Spleen (tissue), 11 donors: ENCODE data around the gene TMEM47. TPM values are rescaled to one million over a fixed set of nuclear protein-coding genes. Genes with fewer than 3 reads are reported as not detected.

Experiments used
- DNase-seq: peaks from one replicate; pipeline ENCODE4 v3.0.0-alpha.2; 2020
- H3K27ac ChIP-seq, 8 donors: fragments of 200-600 bp; sonication (generic) in 7 of 8; 1 replicate in 4 of 8; 2 replicates in 4 of 8; pipeline versions ENCODE4 v1.5.0 to v1.8.0; 2016 to 2021; ENCODE audit warnings: inconsistent platforms in 4 of 8, mild to moderate bottlenecking in 4 of 8, moderate library complexity in 1 of 8
- H3K27me3 ChIP-seq, 7 donors: fragments of 200-600 bp; sonication (generic) in 6 of 7; replicated peaks in 1 of 7; 1 replicate in 4 of 7; 2 replicates in 3 of 7; pipeline versions ENCODE4 v1.5.0 to v1.8.0; 2016 to 2021; ENCODE audit warnings: inconsistent platforms in 3 of 7, mild to moderate bottlenecking in 1 of 7
- H3K36me3 ChIP-seq, 6 donors: fragments of 200-600 bp; sonication (generic) in 5 of 6; 1 replicate in 4 of 6; 2 replicates in 2 of 6; pipeline versions ENCODE4 v1.5.0 to v1.8.0; 2016 to 2021; ENCODE audit warnings: inconsistent platforms in 2 of 6
- H3K4me1 ChIP-seq, 6 donors: fragments of 200-600 bp; sonication (generic) in 5 of 6; 1 replicate in 3 of 6; 2 replicates in 3 of 6; pipeline versions ENCODE4 v1.5.0 to v1.8.0; 2016 to 2021; ENCODE audit warnings: inconsistent platforms in 3 of 6
- H3K4me3 ChIP-seq, 8 donors: fragments of 200-600 bp; sonication (generic) in 7 of 8; 1 replicate in 4 of 8; 2 replicates in 4 of 8; pipeline versions ENCODE4 v1.5.0 to v1.8.0; 2016 to 2021; ENCODE audit warnings: inconsistent platforms in 4 of 8, mild to moderate bottlenecking in 4 of 8, moderate library complexity in 2 of 8
- H3K9me3 ChIP-seq, 8 donors: fragments of 200-600 bp; sonication (generic) in 7 of 8; 1 replicate in 4 of 8; 2 replicates in 4 of 8; pipeline versions ENCODE4 v1.5.0 to v1.8.0; 2016 to 2021; ENCODE audit warnings: inconsistent platforms in 4 of 8
- POLR2A ChIP-seq, 3 donors: fragments of 450-650 bp; IDR thresholded peaks; one replicate each; pipeline ENCODE4 v1.5.1; 2017; ENCODE audit warnings: antibody characterized with exemption in 3 of 3, mild to moderate bottlenecking in 1 of 3
- POLR2AphosphoS5 ChIP-seq, 3 donors: sonication (generic); formaldehyde crosslinking; IDR thresholded peaks; one replicate each; pipeline ENCODE4 v1.5.1; 2017; ENCODE audit warnings: antibody characterized with exemption in 3 of 3
- WGBS, 5 donors: extraction: QIAGEN DNeasy Blood & Tissue Kit in 3 of 5; methylation state at CpG; one replicate each; pipeline versions ENCODE4 v1.1.5 to v1.1.7; 2013 to 2018; 5-methylcytosine and 5-hydroxymethylcytosine counted together
- intact Hi-C: fragments of 100-400 bp; cut with DNase I; formaldehyde crosslinking; loops from one replicate; pipeline ENCODE4 v1.15.0; 2023; ENCODE audit warnings: low total_unique reads
- polyA plus RNA-seq, 3 donors: library from polyadenylated mRNA; stranded (reverse); fragments of 200-250 nt; gene quantifications; one replicate each; pipeline ENCODE4 v1.2.1, GENCODE V29; 2013
- total RNA-seq, 7 donors: library from RNA; depleted of rRNA in 3 of 7; stranded (reverse); fragments of >200 nt in 3 of 7; fragmentation: NEBNext Ultra II Directional in 4 of 7; extraction: Animal tissue kit (Norgen Biotek cat#: 25700) in 4 of 7; gene quantifications; one replicate each; pipeline versions ENCODE4 v1.1.0 to v1.2.1, GENCODE V29; 2016 to 2021
- TF ChIP-seq, protein P1 (sequence below), 11 experiments: fragments of 200-600 bp in 7 of 11; fragments of 450-650 bp in 4 of 11; sonication (generic) in 4 of 11; IDR thresholded peaks in 8 of 11; conservative IDR thresholded peaks in 3 of 11; 1 replicate in 7 of 11; 2 replicates in 4 of 11; pipeline versions ENCODE4 v1.4.0 to v1.8.0; 2016 to 2021; ENCODE audit warnings: antibody characterized with exemption in 11 of 11, inconsistent platforms in 4 of 11, mild to moderate bottlenecking in 1 of 11
- donor health status: healthy with polysubstance abuse.
- donor health status: DM: no; HTN: no; CAD: no; lungs with moderate emphysema.
- donor health status: DM: no; HTN: no; CAD: no.
- donor health status: Bipolar disorder and iron deficiency.
- donor health status: healthy.
- donor health status: DM: no; HTN: no; CAD: no.
- donor health status: DM: yes; HTN: yes; CAD: no.

The TMEM47 gene
- total and polyA plus RNA-seq, 10 donors: 1.3 to 11.1 (median 5.2) TPM

DNA sequence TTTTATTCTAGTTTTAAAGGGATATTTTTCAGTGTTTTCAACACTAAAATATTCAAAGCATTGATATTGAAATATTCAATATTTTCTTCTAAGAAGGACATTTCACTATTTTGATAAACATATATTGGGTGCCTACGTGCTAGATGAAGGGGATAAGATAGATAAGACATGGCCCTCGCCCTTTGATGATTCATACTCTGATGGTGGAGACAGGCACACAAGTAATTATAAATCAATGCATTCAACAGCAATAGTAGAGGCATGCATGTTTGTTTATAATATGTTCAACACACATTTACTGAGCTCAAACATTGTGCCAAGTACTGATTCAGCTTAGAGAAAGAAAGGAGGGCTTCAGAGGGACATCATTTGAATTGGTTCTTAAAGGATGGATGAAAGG lies 22.7 kb downstream of the TMEM47 start:
- H3K36me3 ChIP-seq: no peaks in the 10 kb centered on the region
- no peaks in the 10 kb centered on the region for H3K4me1 ChIP-seq
- intact Hi-C loops: no loop called here
- no peaks in the 10 kb centered on the region for H3K9me3 ChIP-seq
- no peak overlapping the region for H3K4me3 ChIP-seq
- H3K27ac ChIP-seq: no peak overlapping the region
- TF ChIP-seq POLR2A (IDR thresholded peaks at IDR 0.05): no peak
- TF ChIP-seq, protein P1, sequence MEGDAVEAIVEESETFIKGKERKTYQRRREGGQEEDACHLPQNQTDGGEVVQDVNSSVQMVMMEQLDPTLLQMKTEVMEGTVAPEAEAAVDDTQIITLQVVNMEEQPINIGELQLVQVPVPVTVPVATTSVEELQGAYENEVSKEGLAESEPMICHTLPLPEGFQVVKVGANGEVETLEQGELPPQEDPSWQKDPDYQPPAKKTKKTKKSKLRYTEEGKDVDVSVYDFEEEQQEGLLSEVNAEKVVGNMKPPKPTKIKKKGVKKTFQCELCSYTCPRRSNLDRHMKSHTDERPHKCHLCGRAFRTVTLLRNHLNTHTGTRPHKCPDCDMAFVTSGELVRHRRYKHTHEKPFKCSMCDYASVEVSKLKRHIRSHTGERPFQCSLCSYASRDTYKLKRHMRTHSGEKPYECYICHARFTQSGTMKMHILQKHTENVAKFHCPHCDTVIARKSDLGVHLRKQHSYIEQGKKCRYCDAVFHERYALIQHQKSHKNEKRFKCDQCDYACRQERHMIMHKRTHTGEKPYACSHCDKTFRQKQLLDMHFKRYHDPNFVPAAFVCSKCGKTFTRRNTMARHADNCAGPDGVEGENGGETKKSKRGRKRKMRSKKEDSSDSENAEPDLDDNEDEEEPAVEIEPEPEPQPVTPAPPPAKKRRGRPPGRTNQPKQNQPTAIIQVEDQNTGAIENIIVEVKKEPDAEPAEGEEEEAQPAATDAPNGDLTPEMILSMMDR (IDR thresholded peaks at IDR 0.05 in 8 of 11, conservative IDR thresholded peaks at IDR 0.05 in 3 of 11): no peak
- no peak for TF ChIP-seq POLR2AphosphoS5 (IDR thresholded peaks at IDR 0.05)
- DNase-seq: no peak
- H3K27me3 ChIP-seq: no peaks in the 10 kb centered on the region
- WGBS, 5 donors: 20 to 75% (median 67%) methylated on average over 2 of the region's 2 CpGs

DNA sequence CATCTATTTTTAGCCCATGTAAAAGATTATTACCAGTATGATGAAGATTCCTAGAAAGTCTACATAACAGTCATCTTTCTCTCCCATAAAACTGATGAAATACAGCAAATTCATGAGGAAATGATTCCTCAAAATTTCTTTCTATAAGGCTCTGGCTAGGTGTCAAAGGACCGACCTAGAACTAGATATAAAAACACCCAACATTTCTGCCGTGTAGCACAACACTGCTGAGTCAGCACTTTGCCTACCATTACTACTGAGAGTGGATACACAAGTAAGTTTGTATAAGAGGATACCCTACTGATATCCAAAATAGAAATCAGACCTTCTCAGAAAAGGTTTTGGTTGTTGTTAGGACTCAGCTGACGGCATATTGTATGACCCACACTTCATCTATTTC lies 24.7 kb downstream of the TMEM47 start:
- Histone ChIP-seq H3K36me3 (no peaks in the 10 kb centered on the region), H3K4me3 (no peak overlapping the region), H3K9me3 (no peaks in the 10 kb centered on the region), H3K4me1 (no peaks in the 10 kb centered on the region), H3K27ac (no peak overlapping the region), H3K27me3 (no peaks in the 10 kb centered on the region)
- TF ChIP-seq POLR2AphosphoS5 (IDR thresholded peaks at IDR 0.05): no peak
- no peak for TF ChIP-seq POLR2A (IDR thresholded peaks at IDR 0.05)
- TF ChIP-seq, protein P1 (IDR thresholded peaks at IDR 0.05 in 8 of 11, conservative IDR thresholded peaks at IDR 0.05 in 3 of 11): no peak
- intact Hi-C loops: no loop called here
- 68 to 86% (median 80%) methylated on average over 3 of the region's 3 CpGs for WGBS, 5 donors
- DNase-seq: no peak

DNA sequence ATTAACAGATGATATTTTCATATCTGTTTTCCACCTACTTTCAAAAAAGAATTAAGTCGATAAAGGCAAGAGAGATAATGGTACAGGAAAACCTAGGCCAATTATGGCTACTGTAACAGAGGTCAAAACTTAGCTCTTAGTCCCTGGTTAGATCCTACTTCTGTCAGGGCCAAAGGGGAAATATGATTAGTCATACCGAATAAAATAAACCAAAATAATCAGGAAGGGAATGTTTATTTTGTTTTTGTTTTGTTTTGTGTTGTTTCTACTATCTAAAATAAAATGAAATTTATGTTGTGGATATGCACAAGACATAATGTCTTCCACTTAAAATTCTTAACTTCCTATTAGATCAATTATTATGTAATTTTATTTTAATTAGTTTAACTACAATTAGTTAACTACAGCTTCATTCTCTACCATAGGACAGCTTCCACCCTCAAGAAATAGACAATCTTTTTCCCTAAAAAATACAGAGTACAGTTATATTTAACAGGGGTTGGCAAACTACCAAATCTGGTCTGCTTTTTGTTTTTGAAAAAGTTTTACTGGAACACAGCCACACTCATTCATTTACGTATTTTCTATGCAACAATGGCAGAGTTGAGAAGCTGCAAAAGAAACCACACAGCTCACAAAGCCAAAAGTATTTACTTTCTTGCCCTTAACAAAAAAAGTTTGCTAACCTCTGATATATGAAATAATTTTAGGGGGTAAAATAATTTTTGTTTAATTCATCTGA lies 25.4 kb downstream of the TMEM47 start:
- Histone ChIP-seq H3K27ac (no peak overlapping the region), H3K9me3 (no peaks in the 10 kb centered on the region), H3K4me3 (no peak overlapping the region), H3K4me1 (no peaks in the 10 kb centered on the region), H3K27me3 (no peaks in the 10 kb centered on the region), H3K36me3 (no peaks in the 10 kb centered on the region)
- no peak for DNase-seq
- intact Hi-C loops: no loop called here
- WGBS, 5 donors: 57 to 77% (median 68%) methylated on average over 3 of the region's 3 CpGs
- TF ChIP-seq POLR2A (IDR thresholded peaks at IDR 0.05) (no peak), POLR2AphosphoS5 (IDR thresholded peaks at IDR 0.05) (no peak)
- TF ChIP-seq, protein P1 (IDR thresholded peaks at IDR 0.05 in 8 of 11, conservative IDR thresholded peaks at IDR 0.05 in 3 of 11): no peak

DNA sequence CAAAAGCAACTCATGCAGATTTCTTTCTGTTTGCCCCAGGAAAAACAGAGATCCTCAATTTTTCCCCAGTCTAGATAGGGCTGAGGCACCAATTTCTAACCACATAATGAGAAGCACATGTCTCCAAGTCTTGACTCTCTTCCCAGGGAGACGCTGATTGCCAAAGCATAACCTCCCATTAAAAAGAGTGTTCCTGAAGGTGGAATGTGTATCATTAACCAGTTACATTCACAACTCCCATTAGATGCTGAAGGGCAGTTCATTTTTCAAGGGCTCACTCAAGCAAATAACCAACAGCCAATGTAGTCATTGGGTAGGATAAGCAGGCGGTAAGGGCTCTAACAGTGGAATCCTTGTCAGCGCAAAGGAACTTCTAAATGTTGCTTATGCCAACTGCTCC lies 27.5 kb downstream of the TMEM47 start:
- Histone ChIP-seq H3K9me3 (no peaks in the 10 kb centered on the region), H3K27ac (no peak overlapping the region), H3K36me3 (no peaks in the 10 kb centered on the region), H3K27me3 (no peaks in the 10 kb centered on the region), H3K4me3 (no peak overlapping the region), H3K4me1 (no peaks in the 10 kb centered on the region)
- 72 to 96% (median 83%) methylated on average over 3 of the region's 3 CpGs for WGBS, 5 donors
- intact Hi-C loops: no loop called here
- TF ChIP-seq POLR2A (IDR thresholded peaks at IDR 0.05) (no peak), POLR2AphosphoS5 (IDR thresholded peaks at IDR 0.05) (no peak)
- TF ChIP-seq, protein P1 (IDR thresholded peaks at IDR 0.05 in 8 of 11, conservative IDR thresholded peaks at IDR 0.05 in 3 of 11): no peak
- DNase-seq: no peak
